ENCODE data around the gene KNTC1. TPM values are rescaled to one million over a fixed set of nuclear protein-coding genes. Genes with fewer than 3 reads are reported as not detected.
A peak's percentile ranks its signal among the peaks of the same experiment; 100 is the strongest.

Gene KNTC1
- total and polyA plus RNA-seq, 2 of the 13 experiments (the other 11 are each of a cell fraction or from before 2014, with no cell fraction given): 45.1 to 57.6 TPM

- H3K9me3 ChIP-seq (ENCODE audit: low read length): no peaks in the 10 kb centered on the region
- H3K9ac ChIP-seq (ENCODE audit: insufficient read depth, low read depth, low read length): peak overlapping the region; percentile 96
- ATAC-seq (peak; percentile 51), FAIRE-seq (no peak), DNase-seq (ENCODE audit: low spot score) (peak; percentile 70)
- ChIA-PET POLR2A (interaction anchor here (0.5 to 5.4 kb wide), 25 partner anchors 9 to 733 kb away, joined by 3 to 122 read pairs (median 4); partner anchors contain the start of genes KNTC1, MPHOSPH9, MTRFR and RSRC2), CTCF (ENCODE audit: low intra/inter-chr PET ratio, low total read pairs) (interaction anchor here (1.3 kb wide), 1 partner anchor 7 kb away, joined by 3 read pairs; no protein-coding TSS in a partner anchor)
- BruUV-seq (replicated peaks): TSS peak; percentile 61
- H3K27me3 ChIP-seq (ENCODE audit: control insufficient read depth in 1 of 2, insufficient read depth in 2 of 2, low read length in 2 of 2): no peaks in the 10 kb centered on the region; a peak in 1 of 5 replicates
- H3K79me2 ChIP-seq (ENCODE audit: insufficient read depth, low read length): peaks cover 42% of the 10 kb centered on the region
- H2AFZ ChIP-seq (ENCODE audit: low read length): no peak overlapping the region
- under 1% methylated on average over 17 of the region's 47 CpGs for WGBS (ENCODE audit: low lambda C conversion rate)
- in situ Hi-C loops (cut with HindIII; ENCODE audit: extremely low pct_ligation_motif_present, low pct_unique_long_range_greater_than_20kb) (no loop called here), intact Hi-C loops (cut with micrococcal nuclease; ENCODE audit: unreplicated experiment) (no loop called here)
- peaks cover 2 to 8% of the 10 kb centered on the region in 2 experiments; a peak in 4 of 5 replicates for H3K36me3 ChIP-seq (replicated peaks in 1 of 2; ENCODE audit: control insufficient read depth in 1 of 2, insufficient read depth in 2 of 2, low read length in 2 of 2)
- H3K4me3 ChIP-seq (replicated peaks in 1 of 3; ENCODE audit: insufficient read depth in 1 of 3, low read depth in 2 of 3, low read length in 3 of 3): peak overlapping the region; percentile 84 to 98 (median 86)
- peaks cover 5% of the 10 kb centered on the region; the same call in 1 of the 2 replicates for H4K20me1 ChIP-seq (ENCODE audit: insufficient read depth, low read length)
- H3K4me2 ChIP-seq (ENCODE audit: low read depth, low read length): peak overlapping the region; percentile 78
- H3K27ac ChIP-seq (ENCODE audit: extremely low read length, insufficient read depth, low read length): peak overlapping the region; percentile 98
- H3K4me1 ChIP-seq (ENCODE audit: insufficient read depth, low read length): peaks cover 41% of the 10 kb centered on the region
- TF ChIP-seq ATF5 (CRISPR knock-in tag; IDR thresholded peaks at IDR 0.05; ENCODE audit: low read depth): no peak
- TF ChIP-seq JUNB (CRISPR knock-in tag; IDR thresholded peaks at IDR 0.05; ENCODE audit: borderline replicate concordance): no peak
- TF ChIP-seq ZNF788 (CRISPR knock-in tag; IDR thresholded peaks at IDR 0.05; ENCODE audit: borderline replicate concordance): no peak; the same call in 1 of the 2 replicates
- TF ChIP-seq ZNF24 (IDR thresholded peaks at IDR 0.05): no peak
- TF ChIP-seq ZNF407 (CRISPR knock-in tag; IDR thresholded peaks at IDR 0.05; ENCODE audit: not compliant biosample characterization): no peak
- no peak; the same call in 1 of the 2 replicates for TF ChIP-seq ZSCAN9 (CRISPR knock-in tag; IDR thresholded peaks at IDR 0.05; ENCODE audit: borderline replicate concordance)
- no peak for TF ChIP-seq ZBTB14 (CRISPR knock-in tag; IDR thresholded peaks at IDR 0.05)
- TF ChIP-seq ARID2 (CRISPR knock-in tag; IDR thresholded peaks at IDR 0.05; ENCODE audit: borderline replicate concordance): 0 out of 2 replicates have a peak, but pooled peaks have one; percentile 79
- TF ChIP-seq ZNF276 (CRISPR knock-in tag; IDR thresholded peaks at IDR 0.05; ENCODE audit: low read depth): no peak
- peak; percentile 41; the same call in 1 of the 2 replicates for TF ChIP-seq RARA (CRISPR knock-in tag; IDR thresholded peaks at IDR 0.05)
These were observed 26.9 kb upstream of the KNTC1 start for GRCh38 chr12:122499991-122500684.

All from HepG2 (cell line).